ENCODE results near the gene NECAB2. TPM values are rescaled to one million over a fixed set of nuclear protein-coding genes. Genes with fewer than 3 reads are reported as not detected.

NECAB2 gene
- total RNA-seq, 1 donor: 0.72 TPM

DNA sequence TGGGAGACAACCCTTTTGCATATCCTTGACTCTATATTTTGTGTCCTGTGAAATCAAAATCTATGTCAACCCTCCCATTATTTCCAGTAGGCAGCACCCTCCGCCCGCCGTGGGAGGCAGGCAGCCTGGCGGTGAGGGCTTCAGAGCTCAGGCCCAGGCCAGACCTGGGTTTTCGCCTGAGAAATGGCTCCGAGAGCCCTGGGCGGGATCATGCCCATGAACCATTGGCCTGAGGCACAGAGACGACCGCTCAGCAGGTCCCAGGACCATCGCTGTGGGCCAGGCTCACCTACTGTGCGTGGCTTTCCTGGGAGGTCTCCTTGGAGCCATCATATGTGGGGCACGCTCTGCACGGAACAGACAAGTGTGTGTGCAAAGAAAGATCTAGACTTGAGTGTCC is 80.8 kb downstream of the NECAB2 start:
- Histone ChIP-seq H3K9me3 (ENCODE audit: low read depth, low read length) (no peaks in the 10 kb centered on the region), H3K4me2 (ENCODE audit: insufficient read depth, low read length) (no peak overlapping the region), H3K27ac (ENCODE audit: low read depth, low read length) (no peak overlapping the region), H3K4me1 (ENCODE audit: insufficient read depth, low read length) (no peaks in the 10 kb centered on the region), H4K20me1 (ENCODE audit: insufficient read depth, low read length) (no peaks in the 10 kb centered on the region), H3K27me3 (ENCODE audit: insufficient read depth, low read length) (peaks cover 8% of the 10 kb centered on the region), H2AFZ (ENCODE audit: low read length) (no peak overlapping the region), H3K79me2 (ENCODE audit: insufficient read depth, low read length) (no peaks in the 10 kb centered on the region), H3K4me3 (ENCODE audit: insufficient read depth, low read length) (no peak overlapping the region), H3K36me3 (ENCODE audit: insufficient read depth, low read length) (peaks cover 10% of the 10 kb centered on the region)
- DNase-seq (ENCODE audit: insufficient read length, low spot score, missing footprints): no peak
- TF ChIP-seq, protein P1, sequence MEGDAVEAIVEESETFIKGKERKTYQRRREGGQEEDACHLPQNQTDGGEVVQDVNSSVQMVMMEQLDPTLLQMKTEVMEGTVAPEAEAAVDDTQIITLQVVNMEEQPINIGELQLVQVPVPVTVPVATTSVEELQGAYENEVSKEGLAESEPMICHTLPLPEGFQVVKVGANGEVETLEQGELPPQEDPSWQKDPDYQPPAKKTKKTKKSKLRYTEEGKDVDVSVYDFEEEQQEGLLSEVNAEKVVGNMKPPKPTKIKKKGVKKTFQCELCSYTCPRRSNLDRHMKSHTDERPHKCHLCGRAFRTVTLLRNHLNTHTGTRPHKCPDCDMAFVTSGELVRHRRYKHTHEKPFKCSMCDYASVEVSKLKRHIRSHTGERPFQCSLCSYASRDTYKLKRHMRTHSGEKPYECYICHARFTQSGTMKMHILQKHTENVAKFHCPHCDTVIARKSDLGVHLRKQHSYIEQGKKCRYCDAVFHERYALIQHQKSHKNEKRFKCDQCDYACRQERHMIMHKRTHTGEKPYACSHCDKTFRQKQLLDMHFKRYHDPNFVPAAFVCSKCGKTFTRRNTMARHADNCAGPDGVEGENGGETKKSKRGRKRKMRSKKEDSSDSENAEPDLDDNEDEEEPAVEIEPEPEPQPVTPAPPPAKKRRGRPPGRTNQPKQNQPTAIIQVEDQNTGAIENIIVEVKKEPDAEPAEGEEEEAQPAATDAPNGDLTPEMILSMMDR (IDR thresholded peaks at IDR 0.05; ENCODE audit: extremely low read depth, low read depth, low read length): no peak

DNA sequence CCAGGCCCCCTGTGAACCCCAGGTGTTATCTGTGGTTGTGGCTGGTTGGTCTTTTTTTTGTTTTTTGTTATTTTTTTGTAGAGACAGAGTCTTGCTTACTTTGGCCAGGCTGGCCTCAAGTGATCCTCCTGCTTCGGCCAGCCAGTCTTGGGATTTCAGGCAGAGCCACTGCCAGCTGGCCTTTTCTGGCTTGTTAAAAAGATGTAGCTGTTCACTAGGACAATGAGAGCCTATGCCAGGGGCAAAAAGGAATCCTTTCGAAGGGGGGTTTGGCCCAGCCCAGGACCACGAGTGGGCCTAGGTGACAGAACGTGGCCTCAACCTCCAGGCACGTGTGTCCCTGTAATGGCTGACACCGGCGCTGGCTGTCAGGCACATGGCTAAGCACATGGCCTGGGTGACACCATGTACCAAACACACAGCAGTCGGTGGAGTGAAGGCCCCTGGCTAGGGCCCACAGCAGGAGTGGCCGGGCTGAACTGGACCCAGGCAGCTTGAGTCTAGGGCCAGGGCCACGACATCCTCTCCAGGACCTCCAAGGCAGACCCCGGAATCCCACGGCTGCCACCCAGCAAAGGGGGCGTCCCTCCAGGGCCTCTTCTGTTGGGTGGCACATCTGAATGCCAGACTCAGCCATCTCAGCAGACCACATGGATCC is 81.5 kb downstream of the NECAB2 start:
- TF ChIP-seq, protein P1 (IDR thresholded peaks at IDR 0.05; ENCODE audit: extremely low read depth, low read depth, low read length): no peak
- Histone ChIP-seq H4K20me1 (ENCODE audit: insufficient read depth, low read length) (no peaks in the 10 kb centered on the region), H3K27me3 (ENCODE audit: insufficient read depth, low read length) (peaks cover 5% of the 10 kb centered on the region), H3K36me3 (ENCODE audit: insufficient read depth, low read length) (peaks cover 12% of the 10 kb centered on the region), H3K4me3 (ENCODE audit: insufficient read depth, low read length) (no peak overlapping the region), H3K79me2 (ENCODE audit: insufficient read depth, low read length) (no peaks in the 10 kb centered on the region), H3K9me3 (ENCODE audit: low read depth, low read length) (no peaks in the 10 kb centered on the region), H3K4me2 (ENCODE audit: insufficient read depth, low read length) (no peak overlapping the region), H2AFZ (ENCODE audit: low read length) (no peak overlapping the region), H3K27ac (ENCODE audit: low read depth, low read length) (no peak overlapping the region), H3K4me1 (ENCODE audit: insufficient read depth, low read length) (no peaks in the 10 kb centered on the region)
- DNase-seq (ENCODE audit: insufficient read length, low spot score, missing footprints): peak; percentile 72

DNA sequence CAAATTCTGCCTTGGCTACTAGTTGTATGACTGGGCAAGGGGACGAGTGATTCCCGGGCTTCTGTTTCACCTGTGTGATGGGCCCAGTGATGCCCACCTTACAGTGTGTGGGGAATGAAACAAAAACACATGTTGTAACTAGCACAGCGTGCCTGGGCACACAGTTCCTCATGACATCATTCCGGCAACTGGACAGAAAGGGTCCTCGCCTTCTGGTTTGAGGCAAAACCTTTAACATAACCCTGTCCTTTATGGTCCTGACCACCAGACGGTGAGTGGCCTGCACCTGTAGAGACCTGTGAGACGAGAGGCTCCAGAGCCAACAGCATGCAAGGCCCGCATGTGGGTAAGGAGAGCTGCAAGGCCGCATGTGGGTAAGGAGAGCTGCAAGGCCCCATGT is 82.3 kb downstream of the NECAB2 start:
- Histone ChIP-seq H4K20me1 (ENCODE audit: insufficient read depth, low read length) (no peaks in the 10 kb centered on the region), H3K9me3 (ENCODE audit: low read depth, low read length) (no peaks in the 10 kb centered on the region), H2AFZ (ENCODE audit: low read length) (no peak overlapping the region), H3K4me2 (ENCODE audit: insufficient read depth, low read length) (no peak overlapping the region), H3K27ac (ENCODE audit: low read depth, low read length) (no peak overlapping the region), H3K4me1 (ENCODE audit: insufficient read depth, low read length) (no peaks in the 10 kb centered on the region), H3K79me2 (ENCODE audit: insufficient read depth, low read length) (no peaks in the 10 kb centered on the region), H3K36me3 (ENCODE audit: insufficient read depth, low read length) (peaks cover 20% of the 10 kb centered on the region), H3K4me3 (ENCODE audit: insufficient read depth, low read length) (no peak overlapping the region), H3K27me3 (ENCODE audit: insufficient read depth, low read length) (no peaks in the 10 kb centered on the region)
- DNase-seq (ENCODE audit: insufficient read length, low spot score, missing footprints): no peak
- TF ChIP-seq, protein P1 (IDR thresholded peaks at IDR 0.05; ENCODE audit: extremely low read depth, low read depth, low read length): no peak

DNA sequence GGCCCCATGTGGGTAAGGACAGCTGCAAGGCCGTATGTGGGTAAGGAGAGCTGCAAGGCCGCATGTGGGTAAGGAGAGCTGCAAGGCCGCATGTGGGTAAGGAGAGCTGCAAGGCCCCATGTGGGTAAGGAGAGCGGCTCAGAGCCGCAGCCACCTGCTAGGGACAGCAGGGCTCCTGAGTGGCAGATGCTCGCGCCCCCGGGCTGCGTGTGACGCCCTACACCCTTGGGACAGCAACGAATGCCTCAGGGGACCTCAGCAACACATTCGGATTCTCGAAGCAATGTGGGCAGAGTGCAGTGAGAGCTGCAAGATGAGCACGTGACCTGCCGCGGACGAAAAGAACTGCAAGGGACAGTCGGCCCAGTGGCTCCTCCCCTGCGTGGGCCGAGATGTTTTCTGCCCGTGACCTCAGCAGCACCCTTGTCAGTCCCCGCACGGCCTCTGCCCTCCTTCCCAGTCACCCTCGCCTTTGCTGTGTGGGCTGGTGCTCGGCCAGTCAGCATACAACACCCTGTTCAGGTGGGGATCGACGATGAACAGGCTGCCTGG is 84.1 kb downstream of the NECAB2 start:
- no peaks in the 10 kb centered on the region for H3K4me1 ChIP-seq (ENCODE audit: insufficient read depth, low read length)
- no peaks in the 10 kb centered on the region for H3K9me3 ChIP-seq (ENCODE audit: low read depth, low read length)
- no peak overlapping the region for H3K27ac ChIP-seq (ENCODE audit: low read depth, low read length)
- TF ChIP-seq, protein P1 (IDR thresholded peaks at IDR 0.05; ENCODE audit: extremely low read depth, low read depth, low read length): no peak
- no peaks in the 10 kb centered on the region for H3K27me3 ChIP-seq (ENCODE audit: insufficient read depth, low read length)
- no peak overlapping the region for H2AFZ ChIP-seq (ENCODE audit: low read length)
- no peak overlapping the region for H3K4me2 ChIP-seq (ENCODE audit: insufficient read depth, low read length)
- no peak overlapping the region for H3K4me3 ChIP-seq (ENCODE audit: insufficient read depth, low read length)
- H4K20me1 ChIP-seq (ENCODE audit: insufficient read depth, low read length): peaks cover 3% of the 10 kb centered on the region
- DNase-seq (ENCODE audit: insufficient read length, low spot score, missing footprints): peak; percentile 22
- H3K36me3 ChIP-seq (ENCODE audit: insufficient read depth, low read length): peaks cover 36% of the 10 kb centered on the region
- no peaks in the 10 kb centered on the region for H3K79me2 ChIP-seq (ENCODE audit: insufficient read depth, low read length)

Small RNA genes lying within 50 kb of the gene (small RNA-seq; reads per million reads assigned to genes)
- 0.37 reads per million for gene RNA5SP432

Other genes with a start within 250 kb of the NECAB2 start
- gene HSBP1, start 160.3 kb upstream of the NECAB2 start, total RNA-seq: 18.8 and 25.0 TPM in 2 replicates
- 5.1 and 5.6 TPM in 2 replicates for gene MLYCD, start 69.1 kb upstream of the NECAB2 start, total RNA-seq
- 3.6 and 5.0 TPM in 2 replicates for gene OSGIN1, start 15.0 kb upstream of the NECAB2 start, total RNA-seq
- not detected in 2 replicates for gene SLC38A8, start 74.6 kb downstream of the NECAB2 start, total RNA-seq
- gene MBTPS1, start 148.7 kb downstream of the NECAB2 start, total RNA-seq: 114 and 133 TPM in 2 replicates
- 18.1 and 18.9 TPM in 2 replicates for gene HSDL1, start 176.9 kb downstream of the NECAB2 start, total RNA-seq
- gene DNAAF1, start 177.1 kb downstream of the NECAB2 start, total RNA-seq: 0.29 and 0.36 TPM in 2 replicates
- gene TAF1C, start 218.8 kb downstream of the NECAB2 start, total RNA-seq: 19.5 and 20.6 TPM in 2 replicates
- gene ADAD2, start 222.9 kb downstream of the NECAB2 start, total RNA-seq: under 0.01 TPM in 1 of 2 replicates, not detected in the other

All from osteoblast (primary cell).